Left ventricle myocardium inferior (tissue), 1 donor: Measurements from ENCODE around the gene CHRM3. TPM values are rescaled to one million over a fixed set of nuclear protein-coding genes. Genes with fewer than 3 reads are reported as not detected.

Experiments used
- DNase-seq: peaks from one replicate; pipeline ENCODE4 v3.0.0-alpha.2; 2020
- H3K27ac ChIP-seq: fragments of 200-600 bp; replicated peaks from 2 replicates; pipeline ENCODE4 v1.8.0; 2021
- H3K27me3 ChIP-seq: fragments of 200-600 bp; 2 replicates; pipeline ENCODE4 v1.8.0; 2021; ENCODE audit warnings: low read depth
- H3K36me3 ChIP-seq: fragments of 200-600 bp; 2 replicates; pipeline ENCODE4 v1.8.0; 2021
- H3K4me1 ChIP-seq: fragments of 200-600 bp; 2 replicates; pipeline ENCODE4 v1.8.0; 2021
- H3K4me3 ChIP-seq: fragments of 200-600 bp; 2 replicates; pipeline ENCODE4 v1.8.0; 2021; ENCODE audit warnings: mild to moderate bottlenecking, moderate library complexity
- H3K9me3 ChIP-seq: fragments of 200-600 bp; replicated peaks from 2 replicates; pipeline ENCODE4 v1.8.0; 2021
- CTCF ChIP-seq: fragments of 200-600 bp; IDR thresholded peaks from 2 replicates; pipeline ENCODE4 v1.8.0; 2021; ENCODE audit warnings: antibody characterized with exemption, mild to moderate bottlenecking, borderline replicate concordance
- intact Hi-C: fragments of 100-400 bp; cut with micrococcal nuclease; formaldehyde crosslinking; loops from one replicate; pipeline ENCODE4 v1.11.0; 2022
- total RNA-seq: library from RNA; stranded (reverse); fragmentation: NEBNext Ultra II Directional; extraction: Animal tissue kit (Norgen Biotek cat#: 25700); gene quantifications from one replicate; pipeline ENCODE4 v1.2.1, GENCODE V29; 2021
- donor health status: DM: no; HTN: yes; CAD: no; lungs with severe emphysema.

CHRM3 gene
- total RNA-seq, 1 donor from 2014 or later, result 0.36 TPM

- TF ChIP-seq CTCF, result no peak
- no peak for DNase-seq
- Histone ChIP-seq H3K27ac (no peak overlapping the region), H3K4me3 (no peak overlapping the region), H3K27me3 (peaks cover 6% of the 10 kb centered on the region), H3K4me1 (no peaks in the 10 kb centered on the region), H3K36me3 (no peaks in the 10 kb centered on the region), H3K9me3 (peaks cover 3% of the 10 kb centered on the region)
- intact Hi-C loops, result loop anchor here (10.0 kb wide), 1 partner anchor 57 kb away; no protein-coding TSS in a partner anchor
Observed at GRCh38 chr1:239427712-239428111, 41.3 kb downstream of the CHRM3 start.

GRCh38 chr1:239428120-239428710 is 41.8 kb downstream of the CHRM3 start:
- DNase-seq, result no peak
- TF ChIP-seq CTCF, result no peak
- H3K27ac ChIP-seq, result no peak overlapping the region
- peaks cover 3% of the 10 kb centered on the region for H3K9me3 ChIP-seq
- no peaks in the 10 kb centered on the region for H3K4me1 ChIP-seq
- no peaks in the 10 kb centered on the region for H3K36me3 ChIP-seq
- peaks cover 2% of the 10 kb centered on the region for H3K27me3 ChIP-seq
- intact Hi-C loops, result loop anchor here (10.0 kb wide), 1 partner anchor 57 kb away; no protein-coding TSS in a partner anchor
- no peak overlapping the region for H3K4me3 ChIP-seq

- Histone ChIP-seq H3K4me1 (no peaks in the 10 kb centered on the region), H3K9me3 (peaks cover 3% of the 10 kb centered on the region), H3K4me3 (no peak overlapping the region), H3K36me3 (no peaks in the 10 kb centered on the region), H3K27ac (no peak overlapping the region), H3K27me3 (no peaks in the 10 kb centered on the region)
- DNase-seq, result no peak
- intact Hi-C loops, result loop anchor here (10.0 kb wide), 1 partner anchor 56 kb away; no protein-coding TSS in a partner anchor
- no peak for TF ChIP-seq CTCF
Observed at GRCh38 chr1:239429163-239429562, 42.8 kb downstream of the CHRM3 start.

GRCh38 chr1:239432255-239432654 is 45.9 kb downstream of the CHRM3 start:
- intact Hi-C loops, result no loop called here
- TF ChIP-seq CTCF, result no peak
- DNase-seq, result no peak
- Histone ChIP-seq H3K4me3 (no peak overlapping the region), H3K27me3 (no peaks in the 10 kb centered on the region), H3K36me3 (no peaks in the 10 kb centered on the region), H3K4me1 (no peaks in the 10 kb centered on the region), H3K27ac (no peak overlapping the region), H3K9me3 (no peaks in the 10 kb centered on the region)

GRCh38 chr1:239434181-239434580 is 47.8 kb downstream of the CHRM3 start:
- Histone ChIP-seq H3K27ac (no peak overlapping the region), H3K4me3 (no peak overlapping the region), H3K9me3 (no peaks in the 10 kb centered on the region), H3K27me3 (no peaks in the 10 kb centered on the region), H3K36me3 (no peaks in the 10 kb centered on the region), H3K4me1 (no peaks in the 10 kb centered on the region)
- intact Hi-C loops, result no loop called here
- DNase-seq, result no peak
- no peak for TF ChIP-seq CTCF
